Stimulated activated CD4-positive, alpha-beta T cell treated with anti-CD3 and anti-CD28 coated beads, TNF-alpha, amount 100 ng/mL, for 48 hours (primary cell): Measurements from ENCODE around the gene OXNAD1.
"Not testable (repeated sequence)": the region's sequence is repeated elsewhere in the genome, so short reads cannot be mapped to it uniquely, and the experiment has no call there.

Source experiments
- DNase-seq, 3 donors: peaks; one replicate each; pipeline ENCODE4 v3.0.0-alpha.2; 2020; ENCODE audit warnings: low read depth in 3 of 3

OXNAD1 gene

DNA sequence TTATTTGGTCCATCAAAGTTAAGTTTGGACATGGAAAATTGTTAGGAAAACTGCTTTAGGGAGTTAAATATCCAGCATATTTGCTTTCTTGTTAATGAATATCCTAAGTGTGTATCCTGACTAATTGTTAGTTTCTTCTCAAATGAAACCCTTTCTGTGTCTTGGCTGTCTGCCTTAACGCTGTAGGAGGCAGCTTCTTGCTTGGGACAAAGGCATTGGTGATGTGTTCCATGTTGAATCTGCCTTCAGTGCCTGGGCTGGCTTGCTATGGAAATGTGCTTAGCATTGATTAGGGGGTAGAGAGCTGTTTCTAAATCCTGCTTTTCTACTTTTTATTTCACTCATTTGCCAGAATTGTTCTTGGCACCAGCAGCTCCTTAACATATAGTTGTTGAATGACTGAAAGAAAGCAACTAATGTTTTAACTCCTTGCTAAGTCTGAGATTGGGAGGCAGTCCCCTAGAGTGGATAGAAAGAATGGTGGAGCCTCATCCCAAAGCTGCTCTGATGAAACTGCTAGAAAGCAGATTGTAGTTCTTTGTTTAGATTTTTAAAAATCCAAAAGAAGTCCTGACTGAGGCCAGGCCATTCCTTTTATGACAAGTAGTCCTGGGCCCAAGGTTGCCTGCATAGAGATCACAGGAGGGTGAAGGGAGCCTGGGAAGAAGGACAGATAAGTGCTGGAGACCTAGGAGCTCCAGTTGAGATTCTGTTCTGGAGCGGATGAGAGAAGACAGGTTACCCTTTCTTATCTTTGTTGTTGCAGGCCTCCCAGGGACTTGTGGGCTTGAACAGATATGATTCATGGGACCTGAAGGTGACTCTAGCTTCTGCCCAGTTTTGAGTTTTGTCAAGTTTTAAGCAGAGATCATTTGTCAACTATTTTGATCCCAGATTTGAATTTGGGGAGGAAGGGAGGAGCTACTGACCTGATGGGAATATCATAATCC lies 39.3 kb downstream of the OXNAD1 start:
- no peak for DNase-seq

DNA sequence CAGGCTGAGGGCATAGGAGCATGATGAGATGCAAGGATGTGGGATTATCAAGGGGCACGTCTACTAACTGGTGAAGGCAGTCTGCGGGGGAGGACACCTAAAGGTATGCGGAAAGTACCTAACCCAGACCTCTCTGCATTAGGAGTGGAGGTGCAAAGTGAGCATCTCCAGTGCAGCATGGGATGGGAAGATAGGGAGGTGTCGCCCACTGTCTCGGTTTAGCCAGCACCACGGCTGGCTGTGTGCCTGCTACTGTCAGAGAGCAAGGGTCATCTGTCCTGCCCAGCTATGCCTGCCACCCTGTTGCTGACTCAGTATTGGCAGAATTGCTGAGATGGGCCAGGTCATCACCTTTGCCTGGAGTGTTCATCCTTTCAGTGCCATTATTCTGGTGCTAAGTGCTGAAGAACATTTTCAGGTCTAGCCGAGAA lies 40.1 kb downstream of the OXNAD1 start:
- DNase-seq, result no peak

DNA sequence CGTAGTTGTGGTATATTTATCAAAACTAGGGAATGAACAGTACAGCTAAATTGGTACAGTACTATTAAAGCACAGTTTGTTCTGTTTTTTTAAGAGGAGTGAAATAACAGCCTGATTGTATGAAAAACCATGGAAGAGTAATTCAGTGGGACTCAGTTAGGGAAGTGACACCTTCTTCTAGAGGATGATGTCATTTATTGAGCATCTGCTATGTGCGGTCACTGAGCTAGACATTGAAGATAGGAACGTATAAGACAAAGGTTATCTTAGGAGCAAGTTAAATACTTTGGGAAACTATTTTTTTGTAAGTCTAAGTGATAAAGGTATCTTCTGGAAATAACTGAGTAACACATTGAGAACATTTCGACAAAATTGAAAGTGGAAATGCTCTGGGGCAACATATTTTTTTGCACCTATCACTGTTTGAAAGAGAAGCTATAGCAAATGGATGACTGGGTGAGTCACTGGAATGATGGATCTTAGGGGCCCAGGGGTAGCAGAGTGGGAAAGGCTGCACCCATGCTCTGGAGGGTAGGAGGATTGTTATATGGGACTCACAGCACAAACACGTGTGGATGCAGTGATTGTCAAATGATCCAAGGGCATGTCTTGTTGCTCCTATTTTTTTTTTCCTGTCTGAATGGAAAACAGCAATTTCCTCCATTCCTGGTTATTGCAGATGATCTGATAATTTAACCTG lies 43.0 kb downstream of the OXNAD1 start:
- DNase-seq, result no peak

DNA sequence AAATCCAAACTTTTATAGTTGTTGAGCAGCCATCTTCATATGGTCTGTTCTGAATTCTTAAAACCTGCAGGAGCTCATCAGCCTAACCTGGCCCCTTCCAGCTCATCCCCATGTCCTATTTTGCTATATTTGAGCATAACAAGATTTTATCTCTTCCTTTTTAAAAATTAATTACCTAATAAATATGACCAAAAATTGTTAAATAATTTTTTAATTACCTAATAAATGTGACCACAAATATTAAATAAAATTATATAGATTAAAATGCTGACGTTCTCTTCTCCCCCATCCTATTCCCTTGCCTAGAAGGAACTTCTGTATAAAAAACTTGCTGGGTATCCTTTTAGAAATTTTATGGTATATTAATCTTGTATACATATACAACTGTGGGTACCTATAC lies 43.7 kb downstream of the OXNAD1 start:
- no peak for DNase-seq

DNA sequence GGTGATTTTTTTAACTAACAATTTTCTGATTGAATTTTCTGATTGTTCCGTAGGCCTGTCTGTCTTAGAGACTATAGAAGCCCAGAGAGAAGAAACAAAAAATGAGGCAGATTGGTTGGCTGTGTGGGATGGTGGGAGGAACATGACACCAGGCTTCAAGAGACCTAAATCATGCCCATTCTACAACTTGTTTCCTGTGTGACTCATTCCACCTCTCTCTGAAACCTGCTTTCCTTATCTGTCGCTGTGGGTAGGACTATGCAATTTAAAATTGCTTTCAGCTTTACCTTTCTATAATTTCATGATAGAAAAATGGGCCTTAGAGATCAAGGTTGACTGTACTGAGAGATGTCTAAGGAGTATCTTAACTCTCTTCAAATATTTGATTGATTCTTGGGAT lies 44.5 kb downstream of the OXNAD1 start:
- no peak for DNase-seq

DNA sequence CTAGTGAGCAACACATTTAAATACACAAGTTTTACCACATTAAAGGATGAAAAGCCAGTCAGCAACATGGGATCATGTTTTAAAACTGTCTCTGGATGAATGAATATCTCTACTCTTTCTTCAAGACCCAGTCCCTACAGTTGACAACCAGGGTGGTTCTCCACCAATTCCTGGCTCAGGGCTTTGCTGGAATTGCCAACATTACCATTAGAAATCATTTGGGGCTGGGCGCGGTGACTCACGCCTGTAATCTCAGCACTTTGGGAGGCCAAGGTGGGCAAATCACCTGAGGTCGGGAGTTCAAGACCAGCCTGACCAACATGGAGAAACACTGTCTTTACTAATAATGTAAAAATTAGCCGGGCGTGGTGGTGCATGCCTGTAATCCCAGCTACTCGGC lies 45.5 kb downstream of the OXNAD1 start:
- DNase-seq, result not testable (repeated sequence)

DNA sequence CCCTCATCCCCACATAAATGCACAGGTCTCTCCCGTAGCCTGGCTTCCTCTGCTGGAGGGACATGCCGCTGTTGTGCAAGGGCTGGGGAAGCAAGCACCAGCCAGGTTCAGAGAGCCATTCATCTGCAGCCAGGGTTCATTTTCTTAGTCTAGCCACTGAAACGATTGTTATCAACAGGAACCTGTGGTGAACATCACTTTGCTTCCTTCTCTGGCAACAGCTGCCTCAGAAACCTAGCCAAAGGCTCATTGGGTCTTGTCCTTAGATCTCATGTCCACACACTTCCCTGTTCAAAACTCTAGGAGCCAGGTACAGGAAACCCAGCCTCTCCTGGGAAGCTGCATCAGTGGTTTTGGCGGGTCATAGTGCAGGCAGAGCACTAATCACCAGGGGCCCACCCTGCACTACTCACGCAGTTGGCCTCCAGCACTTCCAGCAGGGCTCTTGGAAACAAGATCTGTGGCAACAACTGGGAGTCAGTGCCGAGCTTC lies 47.0 kb downstream of the OXNAD1 start:
- DNase-seq, result no peak

DNA sequence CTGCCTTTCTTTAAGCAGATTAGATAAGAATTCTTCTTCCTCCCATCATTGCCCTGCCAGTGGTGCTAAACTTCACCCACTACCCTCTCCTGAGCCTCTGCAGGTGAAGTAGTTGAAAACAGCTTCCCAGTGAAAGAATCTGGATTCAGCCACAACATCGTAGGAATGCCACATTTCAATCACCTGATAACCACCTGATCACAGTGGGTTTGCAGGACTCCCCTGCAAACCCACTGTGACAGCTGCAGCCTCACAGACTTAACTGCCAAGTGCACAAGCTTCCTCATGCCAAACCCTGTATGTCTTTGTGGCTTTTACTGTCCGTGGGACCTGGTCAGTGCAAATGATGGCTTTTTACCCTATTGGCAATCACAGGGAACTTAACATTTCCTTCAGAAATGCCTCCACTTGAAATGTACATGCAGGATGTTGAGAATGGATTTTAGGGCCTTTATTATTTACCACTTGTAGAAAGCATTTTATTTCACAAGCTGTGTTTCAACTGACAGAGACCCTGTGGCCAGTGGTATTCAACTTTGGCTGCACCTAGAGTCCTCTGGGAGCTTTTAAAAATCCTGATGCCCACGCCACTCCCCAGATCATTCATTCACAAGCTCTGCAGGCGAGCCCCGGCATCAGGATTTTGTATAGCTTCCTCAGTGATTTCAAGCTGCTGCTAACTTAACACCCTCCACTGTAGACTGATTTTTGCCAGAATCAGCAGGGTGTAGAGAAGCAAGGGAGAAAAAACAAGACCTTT lies 49.1 kb downstream of the OXNAD1 start:
- no peak for DNase-seq

DNA sequence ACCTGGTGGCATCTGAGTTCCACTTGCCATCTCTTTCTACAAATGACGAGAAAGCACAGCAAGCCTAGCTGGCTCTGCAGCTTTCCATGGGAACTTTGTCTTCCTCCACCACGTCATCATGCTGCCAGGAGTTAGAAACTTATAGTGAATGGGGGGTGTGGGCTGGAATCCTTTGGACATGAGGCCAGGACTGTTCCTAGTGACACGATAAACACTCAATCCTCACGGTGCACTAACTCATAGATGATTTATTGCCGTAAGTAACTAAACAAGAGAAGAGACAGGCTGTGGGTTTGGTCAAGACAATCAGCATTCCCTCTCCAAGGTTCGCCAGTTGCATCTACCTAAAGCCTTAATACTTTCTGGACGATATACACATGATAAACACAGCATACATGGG lies 50.6 kb downstream of the OXNAD1 start:
- DNase-seq, result no peak

DNA sequence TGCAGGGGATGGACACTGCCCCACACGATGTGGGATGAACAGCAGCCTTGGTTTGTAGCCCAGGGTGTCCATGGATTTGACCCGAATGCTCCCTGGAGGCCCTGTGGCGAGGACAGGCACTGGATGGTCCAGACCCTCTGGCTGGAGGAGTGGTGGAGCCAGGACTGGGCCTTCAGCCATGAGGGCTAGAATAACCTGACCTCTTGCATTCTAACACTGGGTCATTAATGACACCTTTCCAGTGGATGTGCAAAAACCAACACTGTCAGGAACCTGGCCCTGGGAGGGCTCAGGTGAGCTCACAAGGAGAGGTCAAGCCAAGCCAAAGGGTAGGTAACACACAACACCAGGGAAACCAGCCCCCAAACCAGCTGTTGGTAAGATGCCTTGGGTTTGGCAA lies 51.4 kb downstream of the OXNAD1 start:
- DNase-seq, result no peak

DNA sequence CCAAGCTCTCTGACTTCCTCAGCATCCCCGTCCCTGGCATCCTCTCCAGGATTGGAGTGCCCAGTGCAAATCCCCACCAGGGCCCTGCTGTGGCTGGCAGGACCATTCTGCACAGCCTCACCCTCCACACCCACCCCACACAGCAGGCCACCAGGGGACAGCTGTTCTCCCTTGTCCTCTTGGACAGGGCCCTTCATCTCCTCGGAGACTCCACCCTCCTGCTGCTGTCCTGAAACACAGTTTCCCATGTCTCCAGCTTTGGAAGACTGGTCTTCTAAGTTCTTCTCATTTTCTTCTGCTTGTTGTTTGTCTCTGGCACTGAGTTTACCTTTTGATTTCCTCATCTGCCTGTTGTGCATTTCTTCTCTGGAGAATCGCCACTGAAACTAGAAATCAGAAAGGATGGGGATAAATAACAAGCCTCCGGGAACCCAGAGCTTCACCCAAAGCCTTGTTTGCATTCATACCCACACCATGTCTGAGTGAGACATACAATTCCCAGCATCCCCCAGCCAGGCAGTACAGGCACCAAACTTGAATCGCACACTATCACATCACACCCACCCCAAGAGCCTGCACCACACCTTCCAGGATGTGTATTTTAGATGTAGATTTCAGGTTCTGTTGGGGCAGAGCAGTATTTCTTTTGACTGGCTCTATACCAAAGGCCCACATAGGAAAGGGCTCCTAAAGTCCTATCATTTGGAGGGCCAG lies 52.0 kb downstream of the OXNAD1 start:
- DNase-seq, result no peak

DNA sequence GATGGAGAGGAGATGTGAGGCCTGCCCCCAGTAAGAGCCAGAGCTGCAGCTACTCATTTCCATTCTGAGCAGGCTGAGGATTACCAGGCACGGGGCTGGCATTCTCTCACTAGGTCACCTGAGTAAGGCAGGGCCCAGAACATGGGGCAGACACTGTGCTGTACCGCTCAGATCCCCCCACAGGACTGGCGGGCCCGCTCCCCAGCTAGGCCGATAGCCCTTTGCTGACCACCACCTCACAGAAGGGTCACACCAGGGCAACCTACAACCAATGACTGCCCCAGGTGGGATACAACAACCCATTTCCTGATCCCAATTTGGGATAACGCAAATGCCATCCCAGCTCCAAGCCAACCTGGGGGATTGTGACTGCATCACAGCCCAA lies 52.5 kb downstream of the OXNAD1 start:
- no peak for DNase-seq

DNA sequence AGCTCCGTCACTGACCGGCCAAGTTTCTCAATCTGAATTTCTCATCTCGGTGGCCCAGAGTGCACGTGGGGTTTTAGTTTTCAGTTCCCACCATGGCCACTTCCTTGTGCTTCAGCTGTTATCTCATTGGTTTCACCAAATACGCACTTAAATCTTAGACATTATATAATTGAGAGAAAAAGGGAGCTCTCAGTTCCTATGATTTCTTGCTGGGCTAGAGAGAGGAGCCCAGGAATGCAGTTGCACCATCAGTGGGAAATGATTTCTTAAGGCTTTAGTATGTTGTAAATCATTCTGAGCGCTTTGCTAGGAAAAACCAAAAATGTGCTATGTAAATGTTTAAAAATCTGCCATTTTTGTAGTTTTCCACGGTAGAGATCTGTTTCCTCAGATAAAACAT lies 53.2 kb downstream of the OXNAD1 start:
- DNase-seq, result no peak

DNA sequence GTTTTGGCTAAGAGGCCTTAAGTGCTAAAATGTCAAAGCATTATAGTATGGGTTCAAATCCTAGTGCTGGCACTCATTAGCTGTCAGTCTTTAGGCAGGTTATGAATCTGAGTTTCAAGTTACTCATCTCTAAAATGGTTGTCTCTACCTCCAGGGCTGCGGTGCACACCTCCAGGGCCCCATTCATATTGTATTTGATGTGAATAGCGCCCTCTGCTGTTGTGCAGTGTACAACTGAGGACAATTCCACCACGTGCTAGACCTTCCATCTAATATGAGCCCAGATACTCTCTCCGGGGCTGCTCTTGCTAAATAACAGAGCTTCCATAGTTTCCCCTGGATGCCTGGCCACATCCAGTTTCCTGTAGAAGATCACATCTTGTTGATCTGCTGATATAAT lies 54.3 kb downstream of the OXNAD1 start:
- DNase-seq, result peak; percentile 75 to 84 (median 82)

DNA sequence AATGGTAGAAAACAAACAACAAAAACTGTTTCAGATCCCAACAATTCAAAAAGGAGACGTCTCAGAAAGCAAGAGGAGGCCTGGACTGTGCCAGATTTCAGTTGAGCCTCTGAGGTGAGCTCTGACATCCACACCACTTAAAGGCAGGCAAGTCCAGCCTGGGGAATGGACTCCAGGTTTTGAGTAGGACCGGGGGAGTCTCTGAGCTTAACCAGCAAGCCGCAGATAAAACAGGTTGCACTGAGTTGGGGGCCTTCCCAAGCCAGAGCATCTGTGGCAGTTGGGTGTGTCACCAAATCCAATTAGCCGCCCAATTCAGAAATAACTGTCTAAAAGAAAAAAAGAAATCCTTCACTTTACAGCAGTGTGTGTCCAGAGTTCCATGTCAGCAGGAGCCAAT lies 54.7 kb downstream of the OXNAD1 start:
- DNase-seq, result no peak

DNA sequence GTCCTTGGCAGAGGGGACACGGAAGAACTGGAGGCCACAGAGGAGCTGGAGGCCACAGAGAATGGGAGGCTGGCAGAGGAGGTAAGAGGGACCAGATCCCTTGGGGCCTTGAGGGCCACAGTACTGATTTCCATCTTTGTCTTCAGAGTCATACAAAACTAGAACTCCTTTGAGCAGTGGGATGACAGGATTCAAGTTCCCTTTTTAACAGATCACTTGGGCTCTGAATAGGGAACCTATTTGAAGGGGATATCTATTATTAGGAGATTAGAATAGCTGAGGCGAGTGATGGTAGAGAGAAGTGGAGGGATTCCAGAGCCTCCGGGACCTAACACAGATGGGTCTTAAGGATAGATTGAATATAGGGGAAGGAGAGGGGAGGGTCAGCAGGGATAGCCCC lies 55.7 kb downstream of the OXNAD1 start:
- DNase-seq, result no peak

DNA sequence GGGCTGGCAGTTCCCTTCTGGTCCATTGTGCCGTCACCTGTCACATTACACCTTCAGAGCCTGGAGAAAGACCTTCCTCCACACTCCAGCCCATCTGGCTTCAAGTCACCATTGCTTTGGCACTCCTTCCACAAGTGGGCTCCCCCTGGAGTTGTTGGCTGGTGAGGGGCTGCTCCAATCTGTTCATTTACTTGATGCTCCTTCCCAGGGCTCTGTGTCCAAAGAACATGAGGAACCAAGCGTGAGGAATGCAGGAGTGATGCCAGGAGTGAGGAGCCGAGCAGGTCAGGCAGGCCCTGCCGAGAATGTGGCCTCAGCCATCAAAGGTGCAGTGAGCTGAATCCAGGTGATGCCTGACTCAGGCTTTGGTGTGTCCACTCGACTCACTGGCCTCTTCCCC lies 57.2 kb downstream of the OXNAD1 start:
- no peak for DNase-seq

DNA sequence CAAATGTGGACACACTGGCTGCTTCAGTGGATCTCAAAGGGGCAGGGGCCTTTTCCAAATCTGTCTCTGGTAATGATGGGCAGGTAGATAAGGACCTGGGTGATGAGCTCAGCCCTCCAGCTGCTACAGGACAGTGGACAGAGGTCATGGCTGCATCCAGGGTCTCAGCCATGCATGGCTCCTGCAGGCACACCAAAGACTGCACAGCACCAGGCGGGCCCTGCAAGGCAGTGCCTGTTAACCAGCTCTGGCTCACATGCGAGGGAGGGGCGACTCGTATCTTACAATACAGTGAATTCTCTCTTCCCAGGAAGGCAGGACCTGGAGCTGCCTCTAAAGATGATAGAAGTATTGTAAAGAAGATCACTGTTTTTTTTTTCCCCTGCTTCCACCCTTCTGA lies 58.7 kb downstream of the OXNAD1 start:
- DNase-seq, result no peak

DNA sequence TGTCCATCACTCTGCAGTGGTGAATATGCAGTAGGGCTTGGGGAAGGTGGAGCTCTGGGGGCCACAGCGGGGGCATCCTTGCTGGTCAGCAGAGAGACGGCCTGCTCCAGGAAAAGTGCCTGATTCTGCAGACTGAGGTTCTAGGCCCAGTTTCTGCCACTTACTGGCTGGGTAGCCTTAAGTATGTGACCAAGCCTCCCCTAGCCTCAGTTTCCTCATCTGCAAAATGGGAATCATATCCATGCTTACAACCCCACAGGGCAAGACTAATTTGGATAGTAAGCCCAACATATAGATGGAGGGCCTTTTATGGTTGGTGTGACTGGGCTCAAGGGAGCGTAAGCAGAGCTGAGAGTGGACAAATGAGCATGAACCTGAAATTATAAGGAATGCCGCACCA lies 60.8 kb downstream of the OXNAD1 start:
- DNase-seq, result no peak

DNA sequence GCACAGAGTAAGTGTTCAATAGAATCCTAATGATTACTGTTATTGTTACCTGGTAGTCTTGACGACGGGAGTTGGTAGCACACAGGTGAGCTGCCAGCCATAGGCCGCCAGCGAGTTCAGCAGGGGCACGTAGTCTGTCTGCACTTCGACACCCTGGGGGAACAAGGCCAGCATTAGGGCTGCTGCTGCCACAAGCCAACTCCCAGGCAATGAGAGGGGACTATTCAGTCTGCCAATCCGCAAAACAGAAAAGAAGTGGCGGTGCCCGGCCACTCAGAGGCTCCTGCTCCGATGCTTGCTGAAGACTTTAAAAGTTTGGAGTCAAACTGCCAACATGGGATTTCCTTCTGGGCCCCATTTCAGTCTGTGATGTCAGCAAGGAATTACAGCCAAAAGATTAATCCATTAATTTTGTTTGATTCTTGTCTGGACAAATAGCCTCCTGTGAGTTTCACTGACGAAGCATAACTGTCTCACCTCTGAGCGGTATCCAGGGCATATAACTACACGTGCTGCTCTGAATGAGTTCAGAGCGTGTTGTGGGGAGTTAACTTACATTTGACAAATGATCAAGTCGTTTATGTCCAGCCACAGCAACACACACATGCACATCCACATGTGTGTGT lies 61.8 kb downstream of the OXNAD1 start:
- DNase-seq, result no peak

DNA sequence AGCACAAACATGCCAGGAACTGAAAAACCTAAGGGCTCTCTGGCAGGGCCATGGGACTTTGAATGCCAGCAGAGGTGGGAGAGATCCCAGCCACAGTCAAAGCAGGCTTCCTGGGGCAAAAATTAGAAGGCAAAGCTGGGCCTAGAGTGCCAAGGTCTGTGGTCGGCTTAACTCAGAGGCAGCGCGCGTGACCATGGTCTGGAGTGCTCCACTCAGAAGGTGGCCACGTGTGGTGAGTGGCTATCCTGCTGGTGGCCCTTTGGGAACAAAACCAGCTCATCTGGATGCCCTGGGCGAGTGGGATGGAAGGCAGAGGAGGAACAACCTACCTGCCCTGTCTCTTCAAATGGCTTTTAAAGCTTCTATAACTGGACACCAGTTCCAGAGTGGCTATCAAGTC lies 63.1 kb downstream of the OXNAD1 start:
- DNase-seq, result no peak
